ENCODE measurements around the gene KCNQ5. TPM values are rescaled to one million over a fixed set of nuclear protein-coding genes. Genes with fewer than 3 reads are reported as not detected.

Gene KCNQ5
- total RNA-seq, 1 donor from 2014 or later: 0.08 TPM

- Mint-ChIP-seq H3K4me1 (ENCODE audit: unreplicated experiment) (no peaks in the 10 kb centered on the region), H3K36me3 (ENCODE audit: low read depth, unreplicated experiment) (no peaks in the 10 kb centered on the region), H3K27me3 (ENCODE audit: unreplicated experiment) (no peaks in the 10 kb centered on the region), H3K9me3 (ENCODE audit: unreplicated experiment) (no peaks in the 10 kb centered on the region), H3K4me3 (ENCODE audit: unreplicated experiment) (no peak overlapping the region), H3K27ac (ENCODE audit: unreplicated experiment) (no peak overlapping the region)
- no peak for DNase-seq (ENCODE audit: low spot score)
- no peak for TF ChIP-seq CTCF (IDR thresholded peaks at IDR 0.05; ENCODE audit: unreplicated experiment)
Measured at GRCh38 chr6:72647489-72647888, 25.6 kb downstream of the KCNQ5 start.

- Mint-ChIP-seq H3K4me3 (ENCODE audit: unreplicated experiment) (no peak overlapping the region), H3K9me3 (ENCODE audit: unreplicated experiment) (no peaks in the 10 kb centered on the region), H3K27me3 (ENCODE audit: unreplicated experiment) (no peaks in the 10 kb centered on the region), H3K27ac (ENCODE audit: unreplicated experiment) (no peak overlapping the region), H3K4me1 (ENCODE audit: unreplicated experiment) (no peaks in the 10 kb centered on the region), H3K36me3 (ENCODE audit: low read depth, unreplicated experiment) (no peaks in the 10 kb centered on the region)
- DNase-seq (ENCODE audit: low spot score): no peak
- TF ChIP-seq CTCF (IDR thresholded peaks at IDR 0.05; ENCODE audit: unreplicated experiment): no peak
Measured at GRCh38 chr6:72649032-72649984, 27.4 kb downstream of the KCNQ5 start.

GRCh38 chr6:72650081-72650745 is 28.3 kb downstream of the KCNQ5 start:
- TF ChIP-seq CTCF (IDR thresholded peaks at IDR 0.05; ENCODE audit: unreplicated experiment): no peak
- Mint-ChIP-seq H3K9me3 (ENCODE audit: unreplicated experiment) (no peaks in the 10 kb centered on the region), H3K36me3 (ENCODE audit: low read depth, unreplicated experiment) (no peaks in the 10 kb centered on the region), H3K4me1 (ENCODE audit: unreplicated experiment) (no peaks in the 10 kb centered on the region), H3K27ac (ENCODE audit: unreplicated experiment) (no peak overlapping the region), H3K27me3 (ENCODE audit: unreplicated experiment) (peaks cover under 1% of the 10 kb centered on the region), H3K4me3 (ENCODE audit: unreplicated experiment) (no peak overlapping the region)
- DNase-seq (ENCODE audit: low spot score): no peak

GRCh38 chr6:72651174-72651573 is 29.3 kb downstream of the KCNQ5 start:
- peaks cover 1% of the 10 kb centered on the region for H3K27me3 Mint-ChIP-seq (ENCODE audit: unreplicated experiment)
- no peaks in the 10 kb centered on the region for H3K36me3 Mint-ChIP-seq (ENCODE audit: low read depth, unreplicated experiment)
- H3K4me1 Mint-ChIP-seq (ENCODE audit: unreplicated experiment): no peaks in the 10 kb centered on the region
- no peaks in the 10 kb centered on the region for H3K9me3 Mint-ChIP-seq (ENCODE audit: unreplicated experiment)
- no peak for DNase-seq (ENCODE audit: low spot score)
- no peak overlapping the region for H3K27ac Mint-ChIP-seq (ENCODE audit: unreplicated experiment)
- no peak for TF ChIP-seq CTCF (IDR thresholded peaks at IDR 0.05; ENCODE audit: unreplicated experiment)
- H3K4me3 Mint-ChIP-seq (ENCODE audit: unreplicated experiment): no peak overlapping the region

Data from endothelial cell (in vitro differentiated cells).